ENCODE measurements around the gene FARS2. TPM values are rescaled to one million over a fixed set of nuclear protein-coding genes. Genes with fewer than 3 reads are reported as not detected.

FARS2 gene
- total and polyA plus RNA-seq, 2 donors (not counting 1 experiment from before 2014, with no cell fraction given), result 33.0 to 35.5 TPM

DNA sequence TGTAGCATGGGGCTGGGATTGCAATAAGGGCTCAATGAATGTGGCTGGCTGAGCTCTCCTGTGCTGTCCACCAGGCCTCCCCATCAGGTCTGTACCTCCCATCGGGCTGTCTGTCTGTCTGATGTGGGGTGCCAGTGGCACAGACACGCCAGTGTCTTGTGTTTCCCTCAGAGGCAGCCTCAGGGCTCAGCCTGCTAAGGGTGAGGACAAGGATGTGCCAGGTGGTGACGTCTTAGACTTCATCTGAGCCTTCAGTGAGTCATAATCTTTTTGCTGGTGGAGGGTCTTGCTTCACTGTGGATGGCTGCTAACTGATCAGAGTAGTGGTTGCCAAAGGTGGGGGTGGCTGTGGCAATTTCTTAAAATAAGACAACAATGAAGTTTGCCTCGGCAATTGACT is 550.7 kb downstream of the FARS2 start:
- Mint-ChIP-seq H3K27me3 (no peaks in the 10 kb centered on the region), H3K4me3 (no peak overlapping the region), H3K4me1 (peaks cover 6% of the 10 kb centered on the region), H3K9me3 (ENCODE audit: insufficient read depth) (peaks cover 5% of the 10 kb centered on the region), H3K27ac (no peak overlapping the region)
- Histone ChIP-seq H3K4me3 (ENCODE audit: control extremely low read depth in 1 of 5, extremely low read depth in 1 of 5, insufficient read depth in 1 of 5, low read depth in 2 of 5, low read length in 4 of 5) (no peak overlapping the region), H2AFZ (ENCODE audit: insufficient read depth, low read depth, low read length, poor library complexity, severe bottlenecking) (no peak overlapping the region), H3K27ac (ENCODE audit: low read length in 2 of 2) (no peak overlapping the region), H3K4me1 (ENCODE audit: control insufficient read depth in 2 of 2, insufficient read depth in 2 of 2, low read length in 2 of 2) (no peaks in the 10 kb centered on the region), H3K4me2 (replicated peaks; ENCODE audit: low read depth, low read length, poor library complexity, severe bottlenecking) (no peak overlapping the region), H3K9ac (ENCODE audit: low read length) (no peak overlapping the region), H3K9me3 (ENCODE audit: control extremely low read depth in 1 of 3, control insufficient read depth in 2 of 3, insufficient read depth in 1 of 3, low read length in 2 of 3) (peaks cover 0 to 13% (median 0%) of the 10 kb centered on the region in 3 donors), H3K27me3 (replicated peaks in 1 of 4; ENCODE audit: control extremely low read depth in 1 of 4, control insufficient read depth in 3 of 4, insufficient read depth in 4 of 4, low read length in 3 of 4) (no peaks in the 10 kb centered on the region), H3K79me2 (ENCODE audit: control insufficient read depth, insufficient read depth, low read length) (no peaks in the 10 kb centered on the region), H3K36me3 (replicated peaks in 1 of 2; ENCODE audit: control extremely low read depth in 1 of 2, control insufficient read depth in 1 of 2, extremely low read depth in 1 of 2, insufficient read depth in 2 of 2, low read length in 1 of 2) (no peaks in the 10 kb centered on the region), H4K20me1 (ENCODE audit: control insufficient read depth, insufficient read depth, low read length, poor library complexity, severe bottlenecking) (no peaks in the 10 kb centered on the region)
- no peak for TF ChIP-seq EZH2 (IDR thresholded peaks at IDR 0.05; ENCODE audit: borderline replicate concordance, insufficient read depth, low read depth, low read length, poor library complexity, severe bottlenecking)
- TF ChIP-seq, protein P1, sequence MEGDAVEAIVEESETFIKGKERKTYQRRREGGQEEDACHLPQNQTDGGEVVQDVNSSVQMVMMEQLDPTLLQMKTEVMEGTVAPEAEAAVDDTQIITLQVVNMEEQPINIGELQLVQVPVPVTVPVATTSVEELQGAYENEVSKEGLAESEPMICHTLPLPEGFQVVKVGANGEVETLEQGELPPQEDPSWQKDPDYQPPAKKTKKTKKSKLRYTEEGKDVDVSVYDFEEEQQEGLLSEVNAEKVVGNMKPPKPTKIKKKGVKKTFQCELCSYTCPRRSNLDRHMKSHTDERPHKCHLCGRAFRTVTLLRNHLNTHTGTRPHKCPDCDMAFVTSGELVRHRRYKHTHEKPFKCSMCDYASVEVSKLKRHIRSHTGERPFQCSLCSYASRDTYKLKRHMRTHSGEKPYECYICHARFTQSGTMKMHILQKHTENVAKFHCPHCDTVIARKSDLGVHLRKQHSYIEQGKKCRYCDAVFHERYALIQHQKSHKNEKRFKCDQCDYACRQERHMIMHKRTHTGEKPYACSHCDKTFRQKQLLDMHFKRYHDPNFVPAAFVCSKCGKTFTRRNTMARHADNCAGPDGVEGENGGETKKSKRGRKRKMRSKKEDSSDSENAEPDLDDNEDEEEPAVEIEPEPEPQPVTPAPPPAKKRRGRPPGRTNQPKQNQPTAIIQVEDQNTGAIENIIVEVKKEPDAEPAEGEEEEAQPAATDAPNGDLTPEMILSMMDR (IDR thresholded peaks at IDR 0.05), result no peak
- DNase-seq, result no peak
- POLR2A ChIA-PET, result no interaction called here
- 93% methylated on average over 4 of the region's 4 CpGs for WGBS (ENCODE audit: insufficient coverage)
- no peak for ATAC-seq (ENCODE audit: low read depth)
- intact Hi-C loops (cut with micrococcal nuclease), result no loop called here
- CTCF ChIA-PET, result no interaction called here

DNA sequence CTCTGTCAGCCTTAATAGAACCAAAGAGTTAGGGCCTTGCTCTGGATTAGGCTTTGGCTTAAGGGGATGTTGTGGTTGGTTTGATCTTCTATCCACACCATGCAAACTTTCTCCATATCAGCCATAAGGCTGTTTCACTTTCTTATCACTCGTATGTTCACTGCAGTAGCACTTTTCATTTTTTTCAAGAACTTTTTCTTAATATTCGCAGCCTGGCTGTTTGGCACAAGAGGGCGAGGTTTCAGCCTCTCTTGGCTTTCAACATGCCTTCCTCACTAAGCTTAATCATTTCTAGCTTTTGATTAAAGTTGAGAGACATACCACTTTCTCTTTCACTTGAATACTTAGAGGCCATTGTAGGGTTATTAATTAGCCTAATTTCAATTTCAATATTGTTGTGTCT is 552.3 kb downstream of the FARS2 start:
- ChIA-PET POLR2A (no interaction called here), CTCF (interaction anchor here (0.6 kb wide), 1 partner anchor 1423 kb away, joined by 3 read pairs; no protein-coding TSS in a partner anchor)
- DNase-seq (no peak), ATAC-seq (ENCODE audit: low read depth) (no peak)
- Histone ChIP-seq H3K36me3 (replicated peaks in 1 of 2; ENCODE audit: control extremely low read depth in 1 of 2, control insufficient read depth in 1 of 2, extremely low read depth in 1 of 2, insufficient read depth in 2 of 2, low read length in 1 of 2) (no peaks in the 10 kb centered on the region), H3K79me2 (ENCODE audit: control insufficient read depth, insufficient read depth, low read length) (no peaks in the 10 kb centered on the region), H3K27ac (ENCODE audit: low read length in 2 of 2) (no peak overlapping the region), H4K20me1 (ENCODE audit: control insufficient read depth, insufficient read depth, low read length, poor library complexity, severe bottlenecking) (no peaks in the 10 kb centered on the region), H3K9ac (ENCODE audit: low read length) (no peak overlapping the region), H3K4me1 (ENCODE audit: control insufficient read depth in 2 of 2, insufficient read depth in 2 of 2, low read length in 2 of 2) (no peaks in the 10 kb centered on the region), H2AFZ (ENCODE audit: insufficient read depth, low read depth, low read length, poor library complexity, severe bottlenecking) (no peak overlapping the region), H3K4me3 (ENCODE audit: control extremely low read depth in 1 of 5, extremely low read depth in 1 of 5, insufficient read depth in 1 of 5, low read depth in 2 of 5, low read length in 4 of 5) (no peak overlapping the region), H3K9me3 (ENCODE audit: control extremely low read depth in 1 of 3, control insufficient read depth in 2 of 3, insufficient read depth in 1 of 3, low read length in 2 of 3) (peaks cover 0 to 7% (median 0%) of the 10 kb centered on the region in 3 donors), H3K4me2 (replicated peaks; ENCODE audit: low read depth, low read length, poor library complexity, severe bottlenecking) (no peak overlapping the region), H3K27me3 (replicated peaks in 1 of 4; ENCODE audit: control extremely low read depth in 1 of 4, control insufficient read depth in 3 of 4, insufficient read depth in 4 of 4, low read length in 3 of 4) (no peaks in the 10 kb centered on the region)
- no peak overlapping the region for H3K27ac Mint-ChIP-seq
- TF ChIP-seq, protein P1 (IDR thresholded peaks at IDR 0.05), result no peak
- no peak for TF ChIP-seq EZH2 (IDR thresholded peaks at IDR 0.05; ENCODE audit: borderline replicate concordance, insufficient read depth, low read depth, low read length, poor library complexity, severe bottlenecking)
- no peaks in the 10 kb centered on the region for H3K27me3 Mint-ChIP-seq
- intact Hi-C loops (cut with micrococcal nuclease), result no loop called here
- no peak overlapping the region for H3K4me3 Mint-ChIP-seq
- H3K9me3 Mint-ChIP-seq (ENCODE audit: insufficient read depth), result no peaks in the 10 kb centered on the region
- WGBS (ENCODE audit: insufficient coverage), result no CpG with 5 or more reads among the region's 3 CpGs
- peaks cover 6% of the 10 kb centered on the region for H3K4me1 Mint-ChIP-seq
